SK-N-SH treated with all-trans-retinoic acid at 6 μM for 48 hours (cell line): ENCODE data around the gene HOXC10.

ENCODE experiments used
- ARNTL ChIP-seq: fragments of 450-650 bp; formaldehyde crosslinking; IDR thresholded peaks from 2 replicates; pipeline ENCODE4 v1.5.0; 2020; ENCODE audit warnings: low read depth, mild to moderate bottlenecking, moderate library complexity, borderline replicate concordance
- BACH2 ChIP-seq: fragments of 250-450 bp; sonication (Bioruptor Pico); IDR thresholded peaks from 2 replicates; pipeline ENCODE4 v1.9.0; 2021; ENCODE audit warnings: mild to moderate bottlenecking, borderline replicate concordance
- GLIS3 ChIP-seq: fragments of 250-450 bp; sonication (Bioruptor Pico); IDR thresholded peaks from 2 replicates; pipeline ENCODE4 v1.5.0; 2020; ENCODE audit warnings: mild to moderate bottlenecking, moderate library complexity
- OSR1 ChIP-seq: fragments of 250-450 bp; sonication (Bioruptor Pico); IDR thresholded peaks from 2 replicates; pipeline ENCODE4 v1.8.0; 2022; ENCODE audit warnings: moderate library complexity, mild to moderate bottlenecking, inconsistent platforms
- RARB ChIP-seq: fragments of 250-450 bp; sonication (Bioruptor Pico); IDR thresholded peaks from 2 replicates; pipeline ENCODE4 v1.8.0; 2021; ENCODE audit warnings: mild to moderate bottlenecking, moderate library complexity
- TOX ChIP-seq: fragments of 250-450 bp; sonication (Bioruptor Pico); IDR thresholded peaks from 2 replicates; pipeline ENCODE4 v1.8.0; 2021; ENCODE audit warnings: mild to moderate bottlenecking, moderate library complexity, borderline replicate concordance
- ZC3H10 ChIP-seq: fragments of 250-450 bp; sonication (Bioruptor Pico); IDR thresholded peaks from 2 replicates; pipeline ENCODE4 v1.5.1; 2021; ENCODE audit warnings: mild to moderate bottlenecking, moderate library complexity
- ZFP3 ChIP-seq: fragments of 250-450 bp; sonication (Bioruptor Pico); IDR thresholded peaks from 2 replicates; pipeline ENCODE4 v1.5.0; 2020; ENCODE audit warnings: mild to moderate bottlenecking, moderate library complexity
- ZNF70 ChIP-seq: fragments of 450-650 bp; formaldehyde crosslinking; IDR thresholded peaks from 2 replicates; pipeline ENCODE4 v1.5.0; 2020; ENCODE audit warnings: mild to moderate bottlenecking, moderate library complexity
- ZNF8 ChIP-seq: fragments of 450-650 bp; formaldehyde crosslinking; IDR thresholded peaks from 2 replicates; pipeline ENCODE4 v1.5.0; 2020; ENCODE audit warnings: mild to moderate bottlenecking, moderate library complexity
- TF ChIP-seq, protein P1 (sequence below): fragments of 250-450 bp; sonication (Bioruptor Pico); IDR thresholded peaks from 2 replicates; pipeline ENCODE4 v1.8.0; 2020; ENCODE audit warnings: mild to moderate bottlenecking, moderate library complexity, borderline replicate concordance
- TF ChIP-seq, protein P2 (sequence below): fragments of 250-450 bp; sonication (Bioruptor Pico); IDR thresholded peaks from 2 replicates; pipeline ENCODE4 v1.5.0; 2020; ENCODE audit warnings: mild to moderate bottlenecking, moderate library complexity
- TF ChIP-seq, protein P3 (sequence below): fragments of 250-450 bp; sonication (Bioruptor Pico); IDR thresholded peaks from 2 replicates; pipeline ENCODE4 v1.8.0; 2021; ENCODE audit warnings: low read depth, mild to moderate bottlenecking, moderate library complexity, borderline replicate concordance
- TF ChIP-seq, protein P4 (sequence below): fragments of 250-450 bp; sonication (Bioruptor Pico); IDR thresholded peaks from 2 replicates; pipeline ENCODE4 v1.5.1; 2020; ENCODE audit warnings: low read depth, mild to moderate bottlenecking, moderate library complexity

DNA sequence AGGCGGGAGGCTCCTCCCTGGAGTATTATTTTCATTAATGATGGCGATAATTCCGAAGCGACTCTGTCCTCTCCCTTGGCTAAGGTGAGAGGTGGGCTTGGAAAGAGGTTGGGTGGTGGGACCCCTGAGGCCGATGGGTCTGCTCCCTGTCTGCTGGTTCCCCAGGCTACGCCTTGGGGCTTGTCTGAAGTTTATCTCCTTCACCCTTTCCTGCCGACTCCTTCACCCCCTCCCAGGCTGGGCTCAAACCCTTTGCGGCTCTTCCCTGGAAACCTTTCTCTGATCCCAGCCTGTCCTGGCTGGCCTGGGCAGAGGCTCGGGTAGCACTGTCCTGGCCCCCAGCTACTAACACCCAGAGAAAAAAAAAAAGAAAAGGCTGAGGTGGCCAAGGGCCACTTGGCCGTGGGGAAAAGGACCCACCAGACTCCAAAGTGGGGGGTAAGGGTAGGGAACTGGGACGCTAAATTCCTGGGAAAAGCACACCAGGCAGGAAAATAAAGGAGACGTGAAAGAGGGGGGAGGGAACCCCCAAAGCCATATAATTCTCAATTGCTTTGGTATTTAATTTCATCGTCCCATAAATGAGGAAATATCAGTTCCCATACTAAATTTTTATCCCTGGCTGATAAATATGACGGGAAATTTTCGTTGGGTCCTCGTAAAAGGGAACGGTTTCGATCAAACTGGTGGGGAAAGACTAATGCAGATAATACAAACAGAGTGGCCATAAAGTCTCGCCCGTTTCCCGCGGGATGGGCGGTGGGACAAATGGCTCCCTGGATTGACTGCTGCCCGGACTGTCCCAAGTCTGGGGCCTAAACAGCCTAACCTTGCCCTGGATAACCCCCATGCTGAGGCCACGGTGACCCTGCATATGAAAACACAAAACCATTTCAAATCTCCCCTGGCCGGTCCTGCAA, 2.0 kb upstream of the HOXC10 start:
- TF ChIP-seq, protein P1, sequence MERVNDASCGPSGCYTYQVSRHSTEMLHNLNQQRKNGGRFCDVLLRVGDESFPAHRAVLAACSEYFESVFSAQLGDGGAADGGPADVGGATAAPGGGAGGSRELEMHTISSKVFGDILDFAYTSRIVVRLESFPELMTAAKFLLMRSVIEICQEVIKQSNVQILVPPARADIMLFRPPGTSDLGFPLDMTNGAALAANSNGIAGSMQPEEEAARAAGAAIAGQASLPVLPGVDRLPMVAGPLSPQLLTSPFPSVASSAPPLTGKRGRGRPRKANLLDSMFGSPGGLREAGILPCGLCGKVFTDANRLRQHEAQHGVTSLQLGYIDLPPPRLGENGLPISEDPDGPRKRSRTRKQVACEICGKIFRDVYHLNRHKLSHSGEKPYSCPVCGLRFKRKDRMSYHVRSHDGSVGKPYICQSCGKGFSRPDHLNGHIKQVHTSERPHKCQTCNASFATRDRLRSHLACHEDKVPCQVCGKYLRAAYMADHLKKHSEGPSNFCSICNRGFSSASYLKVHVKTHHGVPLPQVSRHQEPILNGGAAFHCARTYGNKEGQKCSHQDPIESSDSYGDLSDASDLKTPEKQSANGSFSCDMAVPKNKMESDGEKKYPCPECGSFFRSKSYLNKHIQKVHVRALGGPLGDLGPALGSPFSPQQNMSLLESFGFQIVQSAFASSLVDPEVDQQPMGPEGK (CRISPR knock-in tag): no peak
- no peak for TF ChIP-seq GLIS3
- TF ChIP-seq TOX (CRISPR knock-in tag): no peak
- no peak for TF ChIP-seq RARB
- no peak for TF ChIP-seq ARNTL (CRISPR knock-in tag)
- TF ChIP-seq, protein P2, sequence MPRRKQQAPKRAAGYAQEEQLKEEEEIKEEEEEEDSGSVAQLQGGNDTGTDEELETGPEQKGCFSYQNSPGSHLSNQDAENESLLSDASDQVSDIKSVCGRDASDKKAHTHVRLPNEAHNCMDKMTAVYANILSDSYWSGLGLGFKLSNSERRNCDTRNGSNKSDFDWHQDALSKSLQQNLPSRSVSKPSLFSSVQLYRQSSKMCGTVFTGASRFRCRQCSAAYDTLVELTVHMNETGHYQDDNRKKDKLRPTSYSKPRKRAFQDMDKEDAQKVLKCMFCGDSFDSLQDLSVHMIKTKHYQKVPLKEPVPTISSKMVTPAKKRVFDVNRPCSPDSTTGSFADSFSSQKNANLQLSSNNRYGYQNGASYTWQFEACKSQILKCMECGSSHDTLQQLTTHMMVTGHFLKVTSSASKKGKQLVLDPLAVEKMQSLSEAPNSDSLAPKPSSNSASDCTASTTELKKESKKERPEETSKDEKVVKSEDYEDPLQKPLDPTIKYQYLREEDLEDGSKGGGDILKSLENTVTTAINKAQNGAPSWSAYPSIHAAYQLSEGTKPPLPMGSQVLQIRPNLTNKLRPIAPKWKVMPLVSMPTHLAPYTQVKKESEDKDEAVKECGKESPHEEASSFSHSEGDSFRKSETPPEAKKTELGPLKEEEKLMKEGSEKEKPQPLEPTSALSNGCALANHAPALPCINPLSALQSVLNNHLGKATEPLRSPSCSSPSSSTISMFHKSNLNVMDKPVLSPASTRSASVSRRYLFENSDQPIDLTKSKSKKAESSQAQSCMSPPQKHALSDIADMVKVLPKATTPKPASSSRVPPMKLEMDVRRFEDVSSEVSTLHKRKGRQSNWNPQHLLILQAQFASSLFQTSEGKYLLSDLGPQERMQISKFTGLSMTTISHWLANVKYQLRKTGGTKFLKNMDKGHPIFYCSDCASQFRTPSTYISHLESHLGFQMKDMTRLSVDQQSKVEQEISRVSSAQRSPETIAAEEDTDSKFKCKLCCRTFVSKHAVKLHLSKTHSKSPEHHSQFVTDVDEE (CRISPR knock-in tag): no peak
- TF ChIP-seq, protein P3, sequence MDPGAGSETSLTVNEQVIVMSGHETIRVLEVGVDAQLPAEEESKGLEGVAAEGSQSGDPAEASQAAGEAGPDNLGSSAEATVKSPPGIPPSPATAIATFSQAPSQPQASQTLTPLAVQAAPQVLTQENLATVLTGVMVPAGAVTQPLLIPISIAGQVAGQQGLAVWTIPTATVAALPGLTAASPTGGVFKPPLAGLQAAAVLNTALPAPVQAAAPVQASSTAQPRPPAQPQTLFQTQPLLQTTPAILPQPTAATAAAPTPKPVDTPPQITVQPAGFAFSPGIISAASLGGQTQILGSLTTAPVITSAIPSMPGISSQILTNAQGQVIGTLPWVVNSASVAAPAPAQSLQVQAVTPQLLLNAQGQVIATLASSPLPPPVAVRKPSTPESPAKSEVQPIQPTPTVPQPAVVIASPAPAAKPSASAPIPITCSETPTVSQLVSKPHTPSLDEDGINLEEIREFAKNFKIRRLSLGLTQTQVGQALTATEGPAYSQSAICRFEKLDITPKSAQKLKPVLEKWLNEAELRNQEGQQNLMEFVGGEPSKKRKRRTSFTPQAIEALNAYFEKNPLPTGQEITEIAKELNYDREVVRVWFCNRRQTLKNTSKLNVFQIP: no peak
- TF ChIP-seq, protein P4, sequence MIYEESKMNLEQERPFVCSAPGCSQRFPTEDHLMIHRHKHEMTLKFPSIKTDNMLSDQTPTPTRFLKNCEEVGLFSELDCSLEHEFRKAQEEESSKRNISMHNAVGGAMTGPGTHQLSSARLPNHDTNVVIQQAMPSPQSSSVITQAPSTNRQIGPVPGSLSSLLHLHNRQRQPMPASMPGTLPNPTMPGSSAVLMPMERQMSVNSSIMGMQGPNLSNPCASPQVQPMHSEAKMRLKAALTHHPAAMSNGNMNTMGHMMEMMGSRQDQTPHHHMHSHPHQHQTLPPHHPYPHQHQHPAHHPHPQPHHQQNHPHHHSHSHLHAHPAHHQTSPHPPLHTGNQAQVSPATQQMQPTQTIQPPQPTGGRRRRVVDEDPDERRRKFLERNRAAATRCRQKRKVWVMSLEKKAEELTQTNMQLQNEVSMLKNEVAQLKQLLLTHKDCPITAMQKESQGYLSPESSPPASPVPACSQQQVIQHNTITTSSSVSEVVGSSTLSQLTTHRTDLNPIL: no peak
- no peak for TF ChIP-seq ZC3H10 (CRISPR knock-in tag)
- TF ChIP-seq ZFP3 (CRISPR knock-in tag): no peak
- no peak for TF ChIP-seq OSR1 (CRISPR knock-in tag)
- no peak for TF ChIP-seq ZNF70 (CRISPR knock-in tag)
- no peak for TF ChIP-seq ZNF8 (CRISPR knock-in tag)
- TF ChIP-seq BACH2: no peak
